A673 (cell line): ENCODE results near the gene PCDHGB4. TPM values are rescaled to one million over a fixed set of nuclear protein-coding genes. Genes with fewer than 3 reads are reported as not detected.

Source experiments
- BruUV-seq: library from RNA; stranded (reverse); fragments of 400-500 nt; replicated peaks from 2 replicates; lab custom pipeline; 2021; lab: Mats Ljungman, UMichigan
- CTCF ChIA-PET: fragments of 300-600 bp; sonication (Branson Sonifier 250); formaldehyde crosslinking; loops from one replicate; lab custom pipeline; 2022; ENCODE audit warnings: antibody characterized with exemption; lab: Charles Lee
- POLR2A ChIA-PET: fragments of 300-600 bp; sonication (Branson Sonifier 250); formaldehyde crosslinking; loops from one replicate; lab custom pipeline; 2022; ENCODE audit warnings: antibody characterized with exemption; ENCODE audit not compliant: low non-redundant PET; lab: Charles Lee
- DNase-seq: peaks from one replicate; pipeline ENCODE4 v3.0.0-alpha.2; 2015; ENCODE audit warnings: low spot score
- H3K27ac ChIP-seq: fragments of 200-600 bp; sonication (generic); 2 replicates; pipeline ENCODE4 v1.5.1; 2016; ENCODE audit warnings: mixed run types, low read depth, mild to moderate bottlenecking, mixed read lengths, antibody characterized with exemption, low read length; ENCODE audit not compliant: poor library complexity, severe bottlenecking
- H3K27me3 ChIP-seq: fragments of 200-600 bp; sonication (generic); replicated peaks from 2 replicates; pipeline ENCODE4 v1.6.1; 2017; ENCODE audit warnings: mixed run types, low read depth, mild to moderate bottlenecking, mixed read lengths, antibody characterized with exemption, low read length; ENCODE audit not compliant: insufficient read depth, poor library complexity
- H3K36me3 ChIP-seq: fragments of 200-600 bp; sonication (generic); 2 replicates; pipeline ENCODE4 v1.6.1; 2016; ENCODE audit warnings: mixed run types, mild to moderate bottlenecking, mixed read lengths, antibody characterized with exemption, low read length; ENCODE audit not compliant: insufficient read depth, poor library complexity, severe bottlenecking
- H3K4me1 ChIP-seq: fragments of 200-600 bp; sonication (generic); 2 replicates; pipeline ENCODE4 v1.6.1; 2017; ENCODE audit warnings: mixed run types, mild to moderate bottlenecking, mixed read lengths, antibody characterized with exemption, low read length; ENCODE audit not compliant: insufficient read depth, poor library complexity, severe bottlenecking
- H3K4me3 ChIP-seq: fragments of 200-600 bp; sonication (generic); 2 replicates; pipeline ENCODE4 v1.5.1; 2016; ENCODE audit warnings: low read depth, mixed run types, mild to moderate bottlenecking, mixed read lengths, low read length; ENCODE audit not compliant: poor library complexity, severe bottlenecking
- H3K9me3 ChIP-seq: fragments of 200-600 bp; sonication (generic); 2 replicates; pipeline ENCODE4 v1.6.1; 2016; ENCODE audit warnings: mixed run types, low read depth, mild to moderate bottlenecking, mixed read lengths, antibody characterized with exemption, low read length; ENCODE audit not compliant: poor library complexity, severe bottlenecking
- CTCF ChIP-seq: fragments of 300-800, 200-600 bp; sonication (generic); conservative IDR thresholded peaks from 2 replicates; pipeline ENCODE4 v1.5.1; 2017; ENCODE audit warnings: low read depth, mild to moderate bottlenecking, antibody characterized with exemption, low read length, moderate library complexity, mixed read lengths
- EZH2 ChIP-seq: fragments of 200-600 bp; sonication (generic); IDR thresholded peaks from 2 replicates; pipeline ENCODE4 v1.6.1; 2017; ENCODE audit warnings: borderline replicate concordance, low read depth, mild to moderate bottlenecking, mixed read lengths, antibody characterized with exemption, low read length; ENCODE audit not compliant: poor library complexity, severe bottlenecking
- intact Hi-C: fragments of 100-400 bp; cut with micrococcal nuclease; formaldehyde crosslinking; loops from one replicate; pipeline ENCODE4 v1.10.0; 2022; ENCODE audit not compliant: unreplicated experiment
- total RNA-seq: library from RNA; stranded (reverse); gene quantifications from 2 replicates; pipeline ENCODE4 v1.2.3, GENCODE V29; 2021

Gene PCDHGB4
- total RNA-seq, 1 experiment from 2014 or later = 2.5 TPM

- Histone ChIP-seq H3K4me3 (no peak overlapping the region), H3K4me1 (no peaks in the 10 kb centered on the region), H3K36me3 (no peaks in the 10 kb centered on the region), H3K27ac (no peak overlapping the region), H3K9me3 (peaks cover 69% of the 10 kb centered on the region), H3K27me3 (no peaks in the 10 kb centered on the region)
- no peak for TF ChIP-seq CTCF
- ChIA-PET POLR2A (no interaction called here), CTCF (no interaction called here)
- DNase-seq = no peak
- no TSS peak for BruUV-seq
- intact Hi-C loops = no loop called here
Observed at GRCh38 chr5:141388661-141389060, 1.2 kb downstream of the PCDHGB4 start.

DNA sequence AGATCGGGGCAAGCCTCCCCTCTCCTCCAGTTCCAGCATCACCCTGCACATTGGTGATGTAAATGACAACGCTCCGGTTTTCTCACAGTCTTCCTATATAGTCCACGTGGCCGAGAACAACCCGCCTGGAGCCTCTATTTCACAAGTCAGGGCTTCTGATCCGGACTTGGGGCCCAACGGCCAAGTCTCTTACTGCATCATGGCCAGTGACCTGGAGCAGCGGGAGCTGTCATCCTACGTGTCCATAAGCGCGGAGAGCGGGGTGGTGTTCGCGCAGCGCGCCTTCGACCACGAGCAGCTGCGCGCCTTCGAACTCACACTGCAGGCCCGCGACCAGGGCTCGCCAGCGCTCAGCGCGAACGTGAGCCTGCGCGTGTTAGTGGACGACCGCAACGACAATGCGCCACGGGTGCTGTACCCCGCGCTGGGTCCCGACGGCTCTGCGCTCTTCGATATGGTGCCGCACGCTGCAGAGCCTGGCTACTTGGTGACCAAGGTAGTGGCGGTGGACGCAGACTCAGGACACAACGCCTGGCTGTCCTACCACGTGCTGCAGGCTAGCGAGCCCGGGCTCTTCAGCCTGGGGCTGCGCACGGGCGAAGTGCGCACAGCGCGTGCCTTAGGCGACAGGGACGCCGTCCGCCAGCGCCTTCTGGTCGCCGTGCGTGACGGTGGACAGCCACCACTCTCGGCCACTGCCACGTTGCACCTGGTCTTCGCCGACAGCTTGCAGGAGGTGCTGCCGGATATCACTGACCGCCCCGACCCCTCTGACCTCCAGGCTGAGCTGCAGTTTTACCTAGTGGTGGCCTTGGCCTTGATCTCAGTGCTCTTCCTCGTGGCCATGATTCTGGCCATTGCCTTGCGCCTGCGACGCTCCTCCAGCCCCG, 1.9 kb downstream of the PCDHGB4 start:
- Histone ChIP-seq H3K36me3 (no peaks in the 10 kb centered on the region), H3K4me3 (no peak overlapping the region), H3K27me3 (no peaks in the 10 kb centered on the region), H3K27ac (no peak overlapping the region), H3K4me1 (no peaks in the 10 kb centered on the region), H3K9me3 (peaks cover 62% of the 10 kb centered on the region)
- BruUV-seq = no TSS peak
- ChIA-PET POLR2A (no interaction called here), CTCF (no interaction called here)
- no peak for DNase-seq
- intact Hi-C loops = no loop called here
- TF ChIP-seq EZH2 = no peak
- TF ChIP-seq CTCF = no peak

DNA sequence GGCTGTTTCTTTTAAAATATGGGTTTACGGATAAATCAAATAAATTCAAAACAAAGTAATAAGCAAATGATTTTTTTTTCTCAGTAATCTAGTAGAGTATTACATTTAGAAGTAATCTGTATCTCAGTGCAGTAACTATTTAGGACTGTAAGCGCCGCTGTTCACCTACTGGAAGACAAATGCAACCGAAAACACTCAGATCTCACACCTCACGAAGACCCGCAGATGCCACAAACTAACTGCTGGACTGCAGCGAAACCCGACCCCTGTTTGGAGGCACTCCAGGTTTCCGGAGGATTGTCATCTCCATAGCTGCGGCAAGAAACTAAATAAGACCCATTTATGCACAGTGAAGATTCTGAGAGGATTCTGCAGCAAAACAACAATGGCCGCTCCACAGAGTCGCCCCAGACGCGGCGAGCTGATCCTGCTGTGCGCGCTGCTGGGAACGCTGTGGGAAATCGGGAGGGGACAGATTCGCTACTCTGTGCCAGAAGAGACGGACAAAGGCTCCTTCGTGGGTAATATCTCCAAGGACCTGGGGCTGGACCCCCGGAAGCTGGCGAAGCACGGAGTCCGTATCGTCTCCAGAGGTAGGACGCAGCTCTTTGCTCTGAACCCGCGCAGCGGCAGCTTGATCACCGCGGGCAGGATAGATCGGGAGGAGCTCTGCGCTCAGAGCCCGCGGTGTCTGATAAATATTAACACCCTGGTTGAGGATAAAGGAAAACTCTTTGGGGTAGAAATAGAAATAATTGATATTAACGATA, 5.1 kb downstream of the PCDHGB4 start, which contains the start of gene PCDHGA8:
TSS of gene PCDHGA8 (plus strand) at position 205 of the 770 bp plus-strand sequence. CDS start at position 386, 181 bp downstream.
- Histone ChIP-seq H3K4me1 (no peaks in the 10 kb centered on the region), H3K27ac (no peak within 1 kb of the TSS), H3K27me3 (no peaks in the 10 kb centered on the region), H3K36me3 (no peaks in the 10 kb centered on the region), H3K4me3 (no peak within 1 kb of the TSS), H3K9me3 (peaks cover 54% of the 10 kb centered on the region)
- CTCF ChIA-PET = no interaction called here
- POLR2A ChIA-PET = no interaction called here
- DNase-seq = peak; percentile 71
- intact Hi-C loops = no loop called here
- BruUV-seq = no TSS peak
- peak; percentile 44 for TF ChIP-seq CTCF
- no peak for TF ChIP-seq EZH2
